Right kidney (tissue), 9 donors: ENCODE measurements around the gene TMCO2.
"Not testable (repeated sequence)": the region's sequence is repeated elsewhere in the genome, so short reads cannot be mapped to it uniquely, and the experiment has no call there.

ENCODE experiments used
- DNase-seq: peaks from one replicate; pipeline ENCODE4 v3.0.0-alpha.2; 2016
- long read RNA-seq, 8 donors: transcript quantifications; one replicate each; lab custom pipeline, GENCODE V29; 2026

The TMCO2 gene
- long read RNA-seq, donor 1: 0 reads
- long read RNA-seq, donor 2: 0 reads
- long read RNA-seq, donor 3: 0 reads
- long read RNA-seq, donor 4: 0 reads
- long read RNA-seq, donor 5: 0 reads
- long read RNA-seq, donor 6: 0 reads
- long read RNA-seq, donor 7: 0 reads
- long read RNA-seq, donor 8: 0 reads

- DNase-seq: no peak
Observed at GRCh38 chr1:40247655-40248054, at the start of gene TMCO2. TSS of gene TMCO2 (plus strand) at chr1:40247937. CDS start at chr1:40247994, 57 bp downstream.

GRCh38 chr1:40199126-40199525 lies 48.6 kb upstream of the TMCO2 start:
- DNase-seq: no peak

GRCh38 chr1:40204856-40205255 lies 42.9 kb upstream of the TMCO2 start:
- no peak for DNase-seq

- DNase-seq: no peak
Observed at GRCh38 chr1:40210511-40211204, 37.1 kb upstream of the TMCO2 start.

GRCh38 chr1:40218333-40218732 lies 29.4 kb upstream of the TMCO2 start:
- no peak for DNase-seq

GRCh38 chr1:40221471-40221905 lies 26.2 kb upstream of the TMCO2 start:
- DNase-seq: not testable (repeated sequence)

GRCh38 chr1:40221977-40222772 lies 25.6 kb upstream of the TMCO2 start:
- DNase-seq: no peak

GRCh38 chr1:40224040-40224439 lies 23.7 kb upstream of the TMCO2 start:
- DNase-seq: no peak

- DNase-seq: no peak
Observed at GRCh38 chr1:40226192-40226591, 21.5 kb upstream of the TMCO2 start.

- DNase-seq: no peak
Observed at GRCh38 chr1:40232444-40232843, 15.3 kb upstream of the TMCO2 start.

GRCh38 chr1:40239626-40240025 lies 8.1 kb upstream of the TMCO2 start:
- DNase-seq: no peak

- no peak for DNase-seq
Observed at GRCh38 chr1:40240390-40240789, 7.3 kb upstream of the TMCO2 start.

- no peak for DNase-seq
Observed at GRCh38 chr1:40241362-40241761, 6.4 kb upstream of the TMCO2 start.

- DNase-seq: no peak
Observed at GRCh38 chr1:40243351-40243750, 4.4 kb upstream of the TMCO2 start.

GRCh38 chr1:40244138-40244744 lies 3.5 kb upstream of the TMCO2 start:
- DNase-seq: no peak

GRCh38 chr1:40245686-40246085 lies 2.1 kb upstream of the TMCO2 start:
- no peak for DNase-seq

- no peak for DNase-seq
Observed at GRCh38 chr1:40248412-40248811, 675 bp downstream of the TMCO2 start.

- DNase-seq: no peak
Observed at GRCh38 chr1:40251456-40251855, 3.7 kb downstream of the TMCO2 start.

GRCh38 chr1:40252601-40253000 lies 4.9 kb downstream of the TMCO2 start:
- DNase-seq: no peak

GRCh38 chr1:40255231-40255630 lies 7.5 kb downstream of the TMCO2 start:
- no peak for DNase-seq

GRCh38 chr1:40256401-40257084 lies 8.8 kb downstream of the TMCO2 start:
- no peak for DNase-seq

- DNase-seq: no peak
Observed at GRCh38 chr1:40257313-40257687, 9.6 kb downstream of the TMCO2 start.
